ENCODE results near the gene CCDC126. TPM values are rescaled to one million over a fixed set of nuclear protein-coding genes. Genes with fewer than 3 reads are reported as not detected.
"Not testable (repeated sequence)": the region's sequence is repeated elsewhere in the genome, so short reads cannot be mapped to it uniquely, and the experiment has no call there.

The CCDC126 gene
- total RNA-seq, result 5.7 and 7.0 TPM in 2 replicates

- intact Hi-C loops (cut with micrococcal nuclease), result loop anchor here (1.0 to 10.0 kb wide), 6 partner anchors 65 to 977 kb away; partner anchors contain the start of genes FAM221A, IGF2BP3, PALS2 and TRA2A
Measured at GRCh38 chr7:23597094-23598091, at the start of gene CCDC126. TSS of gene CCDC126 (plus strand) at chr7:23597382. CDS start at chr7:23611316, 13,934 bp downstream.

GRCh38 chr7:23547662-23548061 is 49.5 kb upstream of the CCDC126 start:
- intact Hi-C loops (cut with micrococcal nuclease), result loop anchor here (1.0 to 2.0 kb wide), 4 partner anchors 23 to 274 kb away; no protein-coding TSS in a partner anchor

GRCh38 chr7:23558303-23558702 is 38.9 kb upstream of the CCDC126 start:
- intact Hi-C loops (cut with micrococcal nuclease), result no loop called here

- intact Hi-C loops (cut with micrococcal nuclease), result loop anchor here (1.0 to 5.0 kb wide), 5 partner anchors 24 to 1095 kb away; no protein-coding TSS in a partner anchor
Measured at GRCh38 chr7:23570592-23571200, 26.5 kb upstream of the CCDC126 start.

- intact Hi-C loops (cut with micrococcal nuclease), result not testable (repeated sequence)
Measured at GRCh38 chr7:23581975-23582374, 15.2 kb upstream of the CCDC126 start.

- intact Hi-C loops (cut with micrococcal nuclease), result not testable (repeated sequence)
Measured at GRCh38 chr7:23585304-23585703, 11.9 kb upstream of the CCDC126 start.

GRCh38 chr7:23586159-23586558 is 11.0 kb upstream of the CCDC126 start:
- intact Hi-C loops (cut with micrococcal nuclease), result no loop called here

GRCh38 chr7:23590529-23590928 is 6.7 kb upstream of the CCDC126 start:
- intact Hi-C loops (cut with micrococcal nuclease), result loop anchor here (10.0 kb wide), 2 partner anchors 116 to 984 kb away; partner anchors contain the start of genes IGF2BP3 and PALS2

- intact Hi-C loops (cut with micrococcal nuclease), result loop anchor here (10.0 kb wide), 2 partner anchors 119 to 981 kb away; partner anchors contain the start of genes IGF2BP3 and PALS2
Measured at GRCh38 chr7:23593706-23594105, 3.5 kb upstream of the CCDC126 start.

GRCh38 chr7:23594879-23595604 is 2.1 kb upstream of the CCDC126 start:
- intact Hi-C loops (cut with micrococcal nuclease), result loop anchor here (5.0 to 10.0 kb wide), 4 partner anchors 63 to 980 kb away; partner anchors contain the start of genes IGF2BP3, PALS2 and TRA2A

GRCh38 chr7:23598296-23598695 is 1.1 kb downstream of the CCDC126 start:
- intact Hi-C loops (cut with micrococcal nuclease), result loop anchor here (5.0 to 10.0 kb wide), 4 partner anchors 66 to 977 kb away; partner anchors contain the start of genes IGF2BP3, PALS2 and TRA2A

GRCh38 chr7:23600236-23600635 is 3.1 kb downstream of the CCDC126 start:
- intact Hi-C loops (cut with micrococcal nuclease), result no loop called here

GRCh38 chr7:23603632-23604295 is 6.6 kb downstream of the CCDC126 start:
- intact Hi-C loops (cut with micrococcal nuclease), result no loop called here

- intact Hi-C loops (cut with micrococcal nuclease), result no loop called here
Measured at GRCh38 chr7:23604296-23604640, 7.1 kb downstream of the CCDC126 start.

GRCh38 chr7:23607130-23607529 is 9.9 kb downstream of the CCDC126 start:
- intact Hi-C loops (cut with micrococcal nuclease), result no loop called here

- intact Hi-C loops (cut with micrococcal nuclease), result no loop called here
Measured at GRCh38 chr7:23607866-23608265, 10.7 kb downstream of the CCDC126 start.

GRCh38 chr7:23615331-23615730 is 18.1 kb downstream of the CCDC126 start:
- intact Hi-C loops (cut with micrococcal nuclease), result no loop called here

- intact Hi-C loops (cut with micrococcal nuclease), result no loop called here
Measured at GRCh38 chr7:23616593-23616992, 19.4 kb downstream of the CCDC126 start.

GRCh38 chr7:23617482-23617881 is 20.3 kb downstream of the CCDC126 start:
- intact Hi-C loops (cut with micrococcal nuclease), result no loop called here

GRCh38 chr7:23618241-23618640 is 21.1 kb downstream of the CCDC126 start:
- intact Hi-C loops (cut with micrococcal nuclease), result no loop called here

Measured in T-helper 2 cell treated with Interferon-gamma antibody and Interleukin-4, amounts not matched to agents 100 ng/mL and 5 ng/mL, for 36 hours (primary cell).